Transverse colon (tissue), 4 donors: Measurements from ENCODE around the gene ROCK1.

Source experiments
- CTCF ChIP-seq, 5 experiments: fragments of 200-600 bp in 3 of 5; fragments of 450-650 bp in 2 of 5; sonication (generic) in 3 of 5; IDR thresholded peaks; 1 replicate in 2 of 5; 2 replicates in 3 of 5; pipeline ENCODE4 v1.5.1; 2016 to 2017; ENCODE audit warnings: antibody characterized with exemption in 5 of 5, inconsistent platforms in 3 of 5, mild to moderate bottlenecking in 2 of 5, moderate library complexity in 1 of 5
- POLR2A ChIP-seq: fragments of 450-650 bp; IDR thresholded peaks from one replicate; pipeline ENCODE4 v1.6.1; 2016; ENCODE audit warnings: antibody characterized with exemption, mild to moderate bottlenecking, moderate library complexity
- POLR2AphosphoS5 ChIP-seq, 3 donors: sonication (generic); formaldehyde crosslinking; IDR thresholded peaks; one replicate each; pipeline ENCODE4 v1.6.1; 2016; ENCODE audit warnings: antibody characterized with exemption in 3 of 3

DNA sequence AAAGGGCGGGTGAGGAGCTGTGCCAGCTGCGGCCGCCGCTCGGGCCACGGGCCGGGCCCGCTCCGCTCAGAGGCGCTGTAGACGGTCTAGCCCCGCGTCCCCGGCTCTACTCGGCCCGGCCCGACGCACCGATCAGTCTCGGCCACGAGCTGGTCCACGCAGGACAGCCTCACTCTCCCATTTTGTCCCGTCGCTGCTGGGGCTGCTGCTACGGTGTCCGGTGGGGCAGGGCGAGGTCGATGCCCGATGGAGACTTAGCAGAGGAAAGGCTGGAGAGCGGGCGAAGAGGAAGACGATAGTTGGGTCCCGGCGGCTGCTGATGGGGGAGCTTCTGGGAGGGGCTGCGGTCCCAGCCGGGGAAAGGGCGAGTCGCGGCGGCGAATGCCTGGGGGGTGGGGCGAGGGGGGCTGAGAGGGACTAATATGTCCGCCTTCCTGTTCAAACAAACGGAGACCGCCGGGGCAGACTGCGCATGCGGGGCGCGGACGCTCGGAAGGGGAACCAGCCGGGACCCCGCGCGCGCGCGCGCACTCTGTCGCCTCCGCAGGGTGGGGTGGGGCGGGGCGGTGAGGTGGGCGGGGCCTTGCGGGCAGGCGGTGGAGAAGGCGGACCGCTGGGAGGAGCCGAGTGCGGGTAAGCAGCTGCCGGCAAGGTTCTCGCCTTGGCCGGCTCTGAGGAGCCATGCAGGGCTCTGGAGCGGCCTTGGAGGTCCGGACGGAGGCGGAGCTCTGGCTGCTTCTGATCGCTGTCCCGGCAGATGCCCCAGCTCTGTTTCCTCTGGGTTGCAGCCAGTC lies at the start of gene ROCK1:
- no peak for TF ChIP-seq CTCF (IDR thresholded peaks at IDR 0.05)
- TF ChIP-seq POLR2AphosphoS5 (IDR thresholded peaks at IDR 0.05), result peak; percentile 60 to 67 (median 61)
- TF ChIP-seq POLR2A, result peak; percentile 32
